Effector CD8-positive, alpha-beta T cell (primary cell): ENCODE data around the gene OR2M4.
"Not testable (repeated sequence)": the region's sequence is repeated elsewhere in the genome, so short reads cannot be mapped to it uniquely, and the experiment has no call there.

ENCODE experiments used
- DNase-seq: peaks from one replicate; lab custom pipeline; 2025; lab: John Stamatoyannopoulos, UW
- total RNA-seq, 4 experiments: gene quantifications; one replicate each; lab custom pipeline; 2026; lab: John Stamatoyannopoulos, UW

OR2M4 gene, protein sequence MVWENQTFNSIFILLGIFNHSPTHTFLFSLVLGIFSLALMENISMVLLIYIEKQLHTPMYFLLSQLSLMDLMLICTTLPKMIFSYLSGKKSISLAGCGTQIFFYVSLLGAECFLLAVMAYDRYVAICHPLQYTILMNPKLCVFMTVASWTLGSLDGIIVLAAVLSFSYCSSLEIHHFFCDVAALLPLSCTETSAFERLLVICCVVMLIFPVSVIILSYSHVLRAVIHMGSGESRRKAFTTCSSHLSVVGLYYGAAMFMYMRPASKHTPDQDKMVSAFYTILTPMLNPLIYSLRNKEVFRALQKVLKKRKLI
- total RNA-seq, result 0 to 0.36 (median 0) reads per million in 4 experiments

DNA sequence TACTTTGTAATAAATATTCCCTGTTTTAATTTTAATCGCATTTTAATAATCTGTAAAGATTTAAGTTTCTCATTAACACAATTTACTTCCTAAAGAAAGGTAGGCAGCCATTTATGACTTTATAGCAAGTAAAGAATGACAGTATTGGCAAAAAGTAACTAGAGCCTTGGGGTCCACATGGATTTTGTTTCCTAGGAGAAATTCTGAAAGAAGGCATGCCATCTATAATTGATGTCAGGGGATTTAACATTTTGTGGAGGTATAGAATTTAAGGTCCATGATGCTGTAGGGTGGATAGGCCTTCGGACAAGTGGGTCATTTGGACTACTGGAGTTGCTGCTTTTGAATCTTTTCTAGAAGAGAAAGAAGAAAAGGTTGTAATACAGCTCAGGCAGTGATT, at the start of gene OR2M4:
OR2M4 (plus strand) TSS at position 301 of the 400 bp plus-strand sequence. CDS start 7,512 bp downstream, outside the sequence.
- no peak for DNase-seq

DNA sequence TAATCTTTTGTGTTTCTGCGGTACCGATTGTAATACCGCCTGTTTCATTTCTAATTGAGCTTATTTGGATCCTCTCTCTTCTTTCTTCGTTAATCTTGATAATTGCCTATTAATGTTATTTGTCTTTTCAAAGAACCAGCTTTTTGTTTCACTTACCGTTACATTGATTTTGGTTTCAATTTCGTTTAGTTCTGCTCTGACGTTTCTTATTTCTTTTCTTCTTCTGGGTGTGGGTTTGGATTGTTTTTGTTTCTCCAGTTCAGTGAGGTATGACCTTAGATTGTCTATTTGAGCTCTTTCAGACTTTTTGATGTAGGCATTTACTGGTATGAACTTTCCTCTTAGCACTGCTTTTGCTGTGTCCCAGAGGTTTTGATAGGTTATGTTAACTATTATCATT, 47.2 kb upstream of the OR2M4 start:
- DNase-seq, result no peak

DNA sequence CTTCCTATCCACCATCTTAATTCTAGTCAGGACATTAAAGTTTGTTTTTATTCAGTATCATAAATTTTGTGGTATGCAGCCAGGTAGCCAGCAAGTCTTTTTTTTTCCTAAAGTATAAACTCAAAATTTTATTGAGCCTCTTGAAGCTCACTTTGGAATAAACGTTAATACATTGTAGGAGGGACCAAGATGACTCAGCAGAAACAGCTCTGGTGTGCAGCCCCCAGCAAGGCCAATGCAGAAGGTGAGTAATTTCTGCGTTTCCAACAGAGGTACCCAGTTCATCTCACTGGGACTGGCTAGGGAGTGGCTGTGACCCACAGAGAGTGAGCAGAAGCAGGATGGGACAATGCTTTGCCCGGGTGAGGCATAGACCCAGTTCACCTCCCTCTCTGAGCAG, 43.9 kb upstream of the OR2M4 start:
- DNase-seq, result no peak

DNA sequence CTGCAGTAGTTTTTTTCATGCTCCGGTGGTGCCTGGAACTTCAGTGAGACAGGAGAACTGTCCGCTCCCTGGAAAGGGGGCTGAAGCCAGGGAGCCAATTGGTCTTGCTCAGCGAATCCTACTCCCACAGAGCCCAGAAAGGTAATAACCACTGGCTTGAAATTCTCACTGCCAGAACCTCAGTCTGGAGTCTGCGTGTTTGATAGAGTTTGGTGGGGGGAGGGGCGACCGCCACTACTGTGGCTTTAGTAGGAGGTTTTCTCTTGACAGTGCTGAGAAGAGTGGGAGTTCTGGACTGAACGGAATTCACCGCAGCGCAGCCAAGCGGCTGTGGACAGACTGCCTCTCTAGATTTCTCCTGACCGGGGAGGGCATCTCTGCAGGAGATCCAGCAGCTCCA, 42.2 kb upstream of the OR2M4 start:
- no peak for DNase-seq

DNA sequence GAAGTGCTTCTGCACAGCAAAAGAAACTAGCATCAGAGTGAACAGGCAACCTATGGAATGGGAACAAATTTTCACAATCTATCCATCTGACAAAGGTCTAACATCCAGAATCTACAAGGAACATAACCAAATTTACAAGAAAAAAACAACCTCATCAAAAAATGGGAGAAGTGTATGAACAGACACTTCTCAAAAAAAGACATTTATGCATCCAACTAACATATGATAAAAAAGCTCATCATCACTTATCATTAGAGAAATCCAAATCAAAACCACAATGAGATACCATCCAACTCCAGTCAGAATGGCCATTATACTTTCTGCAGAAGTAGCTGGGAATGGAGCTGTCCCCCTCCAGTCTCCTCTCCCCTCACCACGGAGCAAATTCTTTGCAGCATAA, 37.1 kb upstream of the OR2M4 start:
- no peak for DNase-seq

DNA sequence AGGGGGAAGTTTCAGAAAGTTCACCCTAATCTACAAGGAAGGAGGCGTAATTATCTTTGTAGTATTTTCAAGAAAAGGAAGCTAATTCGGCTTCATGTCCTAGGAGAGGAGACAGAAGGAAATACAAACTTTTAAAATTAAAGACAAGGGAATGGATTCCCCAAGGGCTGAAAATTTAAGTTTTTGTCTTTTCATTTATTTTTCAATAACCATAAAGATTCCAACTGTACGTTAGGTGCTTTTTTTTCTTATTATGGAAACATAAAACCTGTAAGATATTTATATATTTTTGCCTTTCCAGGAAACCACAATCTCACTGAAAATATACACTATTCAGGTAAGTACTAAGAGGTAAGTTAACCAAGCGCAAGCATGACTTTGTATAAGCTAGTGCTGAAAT, 34.3 kb upstream of the OR2M4 start, which contains the start of gene OR2M3:
OR2M3 (plus strand) TSS at position 301 of the 400 bp plus-strand sequence. CDS start 5,803 bp downstream, outside the sequence.
- no peak for DNase-seq

DNA sequence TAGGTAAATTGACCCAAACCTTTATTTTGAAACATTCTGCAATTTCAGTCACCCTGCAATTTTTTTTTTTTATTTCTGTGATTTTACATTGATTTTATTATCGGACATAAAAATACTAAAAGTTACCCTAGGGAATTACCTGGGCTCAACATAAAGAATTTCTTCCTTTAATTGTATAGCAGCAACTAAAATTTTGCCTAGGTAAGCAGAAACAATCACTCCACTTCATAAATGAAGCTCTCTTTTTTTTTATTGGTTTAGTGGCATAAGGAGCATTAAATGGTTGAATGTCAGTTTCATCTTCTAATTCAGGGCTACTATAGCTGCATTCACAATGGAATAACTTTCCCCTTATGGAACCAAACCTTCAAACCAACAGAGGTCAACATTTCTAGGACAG, 15.3 kb upstream of the OR2M4 start:
- DNase-seq, result no peak

DNA sequence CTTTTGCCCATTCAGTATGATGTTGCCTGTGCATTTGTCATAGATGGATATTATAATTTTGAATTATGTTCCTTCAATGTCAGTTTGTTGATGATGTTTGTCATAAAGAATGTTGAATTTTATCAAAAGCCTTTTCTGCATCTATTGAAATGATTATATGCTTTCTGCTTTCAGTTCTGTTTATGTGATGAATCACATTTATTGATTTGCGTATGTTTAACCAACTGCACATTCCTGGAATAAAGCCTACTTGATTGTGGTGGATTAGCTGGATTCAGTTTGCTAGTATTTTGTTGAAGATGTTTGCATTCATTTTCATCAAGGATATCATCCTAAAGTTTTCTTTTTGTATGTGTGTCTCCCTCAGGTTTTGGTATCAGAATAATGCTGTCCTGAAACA, 5.7 kb upstream of the OR2M4 start:
- no peak for DNase-seq

DNA sequence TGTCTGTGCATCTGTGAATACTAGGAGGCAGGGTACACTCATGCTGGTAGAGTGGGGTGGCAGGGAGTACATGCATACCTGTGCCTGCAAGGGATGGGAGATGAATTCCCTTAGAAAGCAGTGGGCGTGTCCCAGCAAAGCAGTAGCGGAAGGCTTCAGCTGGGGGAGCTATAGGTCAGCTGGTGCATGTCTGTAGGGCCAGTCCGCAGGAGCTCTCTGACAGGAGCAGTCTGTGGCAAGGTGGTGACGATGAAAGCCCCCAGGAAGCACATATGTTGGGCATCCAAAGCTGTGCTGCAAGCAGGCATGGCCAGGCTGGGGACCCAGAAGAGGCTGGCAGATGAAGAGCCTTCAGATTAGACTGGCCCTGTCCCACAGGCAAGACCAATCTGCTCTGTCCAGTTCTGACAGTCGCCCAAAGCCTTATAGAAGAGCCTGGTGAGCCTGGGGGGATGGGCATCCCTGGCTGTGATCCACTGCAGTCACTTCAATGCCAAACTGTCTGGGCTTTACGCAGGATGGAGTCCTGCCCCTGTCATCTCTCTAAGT, 1.8 kb upstream of the OR2M4 start:
- no peak for DNase-seq

DNA sequence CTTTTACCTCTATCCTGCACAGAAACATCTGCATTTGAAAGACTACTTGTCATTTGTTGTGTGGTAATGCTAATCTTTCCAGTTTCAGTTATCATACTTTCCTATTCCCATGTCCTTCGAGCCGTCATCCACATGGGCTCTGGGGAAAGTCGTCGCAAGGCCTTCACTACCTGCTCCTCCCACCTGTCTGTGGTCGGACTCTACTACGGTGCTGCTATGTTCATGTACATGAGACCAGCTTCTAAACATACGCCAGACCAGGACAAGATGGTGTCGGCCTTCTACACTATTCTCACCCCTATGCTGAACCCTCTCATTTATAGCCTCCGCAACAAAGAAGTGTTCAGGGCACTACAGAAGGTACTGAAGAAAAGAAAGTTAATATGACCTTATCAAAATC, 8.3 kb downstream of the OR2M4 start:
- no peak for DNase-seq

DNA sequence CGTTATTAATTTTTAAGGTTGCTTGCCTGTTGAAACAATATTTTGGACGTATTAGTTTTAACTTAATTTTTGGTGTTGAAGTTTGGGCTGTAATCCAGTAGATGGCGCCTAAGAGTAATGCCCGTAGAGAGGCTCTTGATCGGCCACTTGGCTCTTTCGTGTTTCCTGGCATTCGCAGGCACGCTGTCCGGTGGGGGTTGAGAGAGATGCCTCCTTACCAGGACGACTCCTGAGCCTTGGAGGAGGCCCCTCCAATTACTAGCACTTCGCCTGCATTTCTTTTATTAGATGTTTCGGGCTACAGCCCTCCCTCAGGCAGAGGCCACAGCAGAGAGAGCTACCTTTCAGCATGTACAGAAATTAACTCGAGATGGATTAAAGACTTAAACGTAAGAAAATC, 12.0 kb downstream of the OR2M4 start:
- no peak for DNase-seq

DNA sequence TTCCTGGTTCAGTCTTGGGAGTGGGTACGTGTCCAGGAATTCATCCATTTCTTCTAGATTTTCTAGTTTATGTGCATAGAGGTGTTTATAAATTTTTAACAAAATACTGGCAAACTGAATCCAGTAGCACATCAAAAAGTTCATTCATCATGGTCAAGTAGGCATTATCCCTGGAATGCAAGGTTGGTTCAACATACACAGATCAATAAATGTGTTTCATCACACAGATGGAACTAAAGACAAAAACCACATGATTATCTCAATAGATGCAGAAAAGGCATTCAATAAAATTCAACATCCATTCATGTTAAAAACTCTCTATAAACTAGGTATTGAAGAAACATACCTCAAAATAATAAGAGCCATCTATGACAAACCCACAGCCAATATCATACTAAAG, 28.1 kb downstream of the OR2M4 start:
- DNase-seq, result not testable (repeated sequence)

DNA sequence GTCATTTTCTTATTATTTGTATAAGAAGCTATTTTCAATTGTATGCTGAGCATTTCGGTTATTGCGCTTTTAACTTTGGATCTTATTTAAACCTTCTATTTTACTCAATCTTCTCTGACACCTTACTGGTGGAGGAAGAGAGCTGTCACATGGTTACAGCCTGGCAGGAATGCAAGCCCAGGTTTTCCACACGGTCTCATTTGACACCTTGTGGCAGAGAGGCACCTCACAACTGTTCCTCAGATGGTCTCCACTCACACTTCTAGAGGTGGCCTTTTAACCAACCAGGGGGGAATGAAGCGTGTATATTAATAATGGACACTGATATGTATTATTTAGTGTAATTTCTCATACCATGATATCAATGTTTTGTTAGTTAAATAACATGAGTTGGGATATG, 37.0 kb downstream of the OR2M4 start:
- no peak for DNase-seq

DNA sequence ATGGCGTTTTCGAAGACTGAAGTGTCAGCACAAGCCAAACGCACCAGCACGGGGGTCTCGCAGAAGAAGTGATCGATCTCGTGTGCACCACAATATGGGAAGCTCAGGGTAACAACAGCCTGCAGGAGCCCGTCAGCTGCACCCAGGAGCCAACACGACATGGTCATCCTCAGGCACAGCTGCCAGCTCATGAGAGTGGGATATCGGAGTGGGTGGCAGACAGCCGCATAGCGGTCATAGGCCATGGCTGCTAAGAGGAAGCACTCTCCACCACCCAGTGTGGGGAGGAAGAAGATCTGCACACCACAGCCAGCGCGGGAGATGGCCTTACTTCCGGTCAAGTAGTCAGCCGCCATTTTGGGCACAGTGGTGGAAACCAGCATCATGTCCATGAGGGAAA, 42.0 kb downstream of the OR2M4 start:
- DNase-seq, result not testable (repeated sequence)

DNA sequence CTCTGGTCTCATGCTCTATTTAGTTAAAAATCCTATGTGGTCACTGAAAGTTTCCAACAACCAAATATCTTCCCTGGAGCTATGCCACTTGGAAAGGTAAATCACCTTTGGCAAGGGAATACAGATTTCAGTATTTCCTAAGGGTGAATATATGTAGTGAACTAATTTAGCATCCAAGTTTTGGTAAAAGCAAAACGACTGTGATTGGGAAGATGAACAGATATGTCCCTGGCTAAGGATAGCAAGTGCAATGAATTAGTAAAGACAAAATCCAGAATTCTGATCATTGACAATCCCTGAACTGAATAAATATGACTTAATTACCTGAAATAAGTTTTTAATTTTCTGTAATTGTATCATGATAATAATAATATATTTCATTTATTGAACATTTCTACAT, 46.7 kb downstream of the OR2M4 start, which contains the start of gene OR2T33:
OR2T33 (minus strand) TSS at position 101 of the 400 bp plus-strand sequence. CDS start 4,162 bp downstream, outside the sequence.
- DNase-seq, result no peak

DNA sequence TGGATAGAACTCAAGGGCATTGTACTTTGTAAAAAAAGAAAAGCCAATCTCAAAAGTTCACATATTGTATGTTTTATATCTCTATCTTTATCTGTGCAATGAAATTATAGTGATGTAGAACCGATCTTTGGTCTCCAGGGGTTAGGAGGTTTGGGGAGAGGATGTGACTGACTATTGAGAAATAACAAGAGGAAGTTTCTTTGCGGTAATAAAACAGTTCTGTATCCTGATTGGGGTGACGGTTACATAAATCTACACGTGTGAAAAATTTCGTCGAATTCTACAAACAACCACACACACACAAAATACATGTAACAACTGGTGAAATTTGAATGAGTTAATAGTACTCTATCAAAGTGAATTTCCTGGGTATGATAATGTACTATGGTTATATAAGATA, 57.2 kb downstream of the OR2M4 start:
- no peak for DNase-seq
